ENCODE data around the gene SIPA1. TPM values are rescaled to one million over a fixed set of nuclear protein-coding genes. Genes with fewer than 3 reads are reported as not detected.

SIPA1 gene
- total and polyA plus RNA-seq, 9 of the 15 experiments (the other 6 are each of a cell fraction or from before 2014, with no cell fraction given), result 0.25 to 85.8 (median 16.8) TPM

DNA sequence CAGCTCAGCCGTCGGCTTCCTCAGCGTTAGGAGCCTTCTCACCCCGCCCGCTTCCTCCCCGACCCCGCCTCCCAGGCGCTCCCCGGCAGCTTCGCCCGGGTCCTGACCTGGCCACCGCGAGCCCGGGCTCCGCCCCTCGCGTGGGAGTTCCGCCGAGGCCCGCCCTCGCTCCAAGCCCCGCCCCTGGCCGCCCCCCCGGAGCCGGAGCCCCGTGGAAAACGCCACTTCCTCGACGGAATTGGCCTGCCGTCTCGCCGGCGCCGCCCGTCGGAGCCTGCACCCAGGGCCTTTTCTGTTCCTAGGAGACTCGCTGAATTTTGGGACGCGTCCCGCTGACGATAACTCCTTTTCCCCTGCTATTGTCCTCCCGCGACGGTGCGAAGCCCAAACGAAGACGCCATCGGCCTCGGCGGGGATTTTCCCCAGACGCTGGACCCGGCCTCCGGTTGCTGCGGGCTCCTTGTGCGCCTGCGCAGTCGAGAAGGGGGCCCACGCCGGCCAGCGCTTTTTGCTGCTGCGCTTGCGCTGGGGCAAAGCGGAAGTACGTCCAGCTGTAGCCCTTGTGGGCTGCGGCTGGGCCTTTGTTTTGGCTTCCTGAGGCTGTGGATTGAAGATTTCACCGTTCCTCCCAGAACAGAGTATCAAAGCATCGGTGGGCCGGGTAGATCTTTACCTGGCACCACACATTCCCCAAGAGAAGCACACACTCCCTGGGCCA is 14.8 kb downstream of the SIPA1 start (continued):
- TF ChIP-seq GMEB1 (CRISPR knock-in tag; IDR thresholded peaks at IDR 0.05) (0 out of 2 replicates have a peak, but pooled peaks have one; percentile 24), ZNF217 (CRISPR knock-in tag; IDR thresholded peaks at IDR 0.05) (no peak), TEAD4 (IDR thresholded peaks at IDR 0.05; ENCODE audit: low read length) (no peak), TEAD4 (CRISPR knock-in tag; IDR thresholded peaks at IDR 0.05; ENCODE audit: borderline replicate concordance) (no peak), ZNF274 (IDR thresholded peaks at IDR 0.05; ENCODE audit: borderline replicate concordance, low read depth, low read length) (no peak), RBM22 (IDR thresholded peaks at IDR 0.05; ENCODE audit: low read depth, low read length, poor library complexity, severe bottlenecking) (peak; percentile 90), ZNF143 (CRISPR knock-in tag; IDR thresholded peaks at IDR 0.05) (no peak), ZBTB8A (IDR thresholded peaks at IDR 0.05; ENCODE audit: partially characterized antibody) (no peak), ZBTB17 (CRISPR knock-in tag; IDR thresholded peaks at IDR 0.05) (peak; percentile 51; the same call in 1 of the 2 replicates), HDAC6 (IDR thresholded peaks at IDR 0.05; ENCODE audit: low read depth, low read length) (0 out of 2 replicates have a peak, but pooled peaks have one; percentile 44), CREB1 (IDR thresholded peaks at IDR 0.05) (peak; percentile 21; the same call in 1 of the 2 replicates), CREB1 (CRISPR knock-in tag; IDR thresholded peaks at IDR 0.05) (no peak), ARNT (IDR thresholded peaks at IDR 0.05) (no peak; a peak in 1 of 4 replicates), MCM2 (IDR thresholded peaks at IDR 0.05; ENCODE audit: low read depth) (no peak), RBM15 (IDR thresholded peaks at IDR 0.05; ENCODE audit: insufficient read depth, low read length) (no peak), TAF15 (IDR thresholded peaks at IDR 0.05; ENCODE audit: low read depth, low read length) (no peak), ZC3H11A (IDR thresholded peaks at IDR 0.05; ENCODE audit: low read depth, low read length) (no peak), MBD1 (CRISPR knock-in tag; IDR thresholded peaks at IDR 0.05) (no peak), CC2D1A (IDR thresholded peaks at IDR 0.05) (no peak), ZNF551 (CRISPR knock-in tag; IDR thresholded peaks at IDR 0.05) (0 out of 2 replicates have a peak, but pooled peaks have one; percentile 43), ZNF57 (CRISPR knock-in tag; IDR thresholded peaks at IDR 0.05) (no peak)
- TF ChIP-seq, protein P1, sequence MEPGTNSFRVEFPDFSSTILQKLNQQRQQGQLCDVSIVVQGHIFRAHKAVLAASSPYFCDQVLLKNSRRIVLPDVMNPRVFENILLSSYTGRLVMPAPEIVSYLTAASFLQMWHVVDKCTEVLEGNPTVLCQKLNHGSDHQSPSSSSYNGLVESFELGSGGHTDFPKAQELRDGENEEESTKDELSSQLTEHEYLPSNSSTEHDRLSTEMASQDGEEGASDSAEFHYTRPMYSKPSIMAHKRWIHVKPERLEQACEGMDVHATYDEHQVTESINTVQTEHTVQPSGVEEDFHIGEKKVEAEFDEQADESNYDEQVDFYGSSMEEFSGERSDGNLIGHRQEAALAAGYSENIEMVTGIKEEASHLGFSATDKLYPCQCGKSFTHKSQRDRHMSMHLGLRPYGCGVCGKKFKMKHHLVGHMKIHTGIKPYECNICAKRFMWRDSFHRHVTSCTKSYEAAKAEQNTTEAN (CRISPR knock-in tag; IDR thresholded peaks at IDR 0.05), result peak; percentile 77; the same call in 1 of the 2 replicates
- TF ChIP-seq, protein P2, sequence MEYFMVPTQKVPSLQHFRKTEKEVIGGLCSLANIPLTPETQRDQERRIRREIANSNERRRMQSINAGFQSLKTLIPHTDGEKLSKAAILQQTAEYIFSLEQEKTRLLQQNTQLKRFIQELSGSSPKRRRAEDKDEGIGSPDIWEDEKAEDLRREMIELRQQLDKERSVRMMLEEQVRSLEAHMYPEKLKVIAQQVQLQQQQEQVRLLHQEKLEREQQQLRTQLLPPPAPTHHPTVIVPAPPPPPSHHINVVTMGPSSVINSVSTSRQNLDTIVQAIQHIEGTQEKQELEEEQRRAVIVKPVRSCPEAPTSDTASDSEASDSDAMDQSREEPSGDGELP (CRISPR knock-in tag; IDR thresholded peaks at IDR 0.05; ENCODE audit: borderline replicate concordance), result peak; percentile 99
